CD14-positive monocyte (primary cell): ENCODE measurements around the gene TMEM190. TPM values are rescaled to one million over a fixed set of nuclear protein-coding genes. Genes with fewer than 3 reads are reported as not detected.
"Not testable (repeated sequence)": the region's sequence is repeated elsewhere in the genome, so short reads cannot be mapped to it uniquely, and the experiment has no call there.

ENCODE experiments used
- DNase-seq, 3 donors: peaks; one replicate each; pipeline ENCODE4 v3.0.0-alpha.2; 2011 to 2022
- H2AFZ ChIP-seq: 2 replicates; pipeline ENCODE4 v1.6.0; 2012; ENCODE audit warnings: mild to moderate bottlenecking, low read depth, low read length, inconsistent platforms; ENCODE audit not compliant: insufficient read depth, poor library complexity, severe bottlenecking
- H3K27ac ChIP-seq, 2 donors: 1 replicate in 1 of 2; 2 replicates in 1 of 2; pipeline ENCODE4 v1.5.1; 2012 to 2013; ENCODE audit warnings: low read length in 2 of 2, control low read depth in 1 of 2, inconsistent platforms in 1 of 2, low read depth in 1 of 2, mild to moderate bottlenecking in 1 of 2
- H3K27me3 ChIP-seq, 2 donors: one replicate each; pipeline versions ENCODE4 v1.6.0 to v1.6.1; 2011 to 2013; ENCODE audit warnings: low read length in 2 of 2; ENCODE audit not compliant: control insufficient read depth in 2 of 2, insufficient read depth in 2 of 2
- H3K36me3 ChIP-seq, 2 donors: replicated peaks in 1 of 2; 1 replicate in 1 of 2; 2 replicates in 1 of 2; pipeline versions ENCODE4 v1.5.1 to v1.6.1; 2012 to 2013; ENCODE audit warnings: low read length in 2 of 2, control low read depth in 1 of 2, inconsistent platforms in 1 of 2, mild to moderate bottlenecking in 1 of 2; ENCODE audit not compliant: insufficient read depth in 2 of 2, control insufficient read depth in 1 of 2
- H3K4me1 ChIP-seq, 2 donors: 1 replicate in 1 of 2; 2 replicates in 1 of 2; pipeline versions ENCODE4 v1.5.1 to v1.6.1; 2012 to 2013; ENCODE audit warnings: low read length in 2 of 2, control low read depth in 1 of 2, inconsistent platforms in 1 of 2, mild to moderate bottlenecking in 1 of 2, moderate library complexity in 1 of 2; ENCODE audit not compliant: insufficient read depth in 2 of 2, control insufficient read depth in 1 of 2
- H3K4me2 ChIP-seq: replicated peaks from 2 replicates; pipeline ENCODE3; 2012; ENCODE audit warnings: low read length, moderate library complexity, mild to moderate bottlenecking; ENCODE audit not compliant: poor library complexity, severe bottlenecking; ENCODE audit errors: extremely low read depth
- H3K4me3 ChIP-seq, 3 experiments: fragments of 200-600 bp in 1 of 3; sonication (generic) in 1 of 3; replicated peaks in 1 of 3; 1 replicate in 2 of 3; 2 replicates in 1 of 3; pipeline ENCODE4 v1.5.1; 2011 to 2013; ENCODE audit warnings: low read length in 3 of 3, mild to moderate bottlenecking in 3 of 3, control low read depth in 2 of 3, low read depth in 2 of 3, inconsistent platforms in 1 of 3, moderate library complexity in 1 of 3
- H3K79me2 ChIP-seq: 2 replicates; pipeline ENCODE4 v1.6.0; 2012; ENCODE audit warnings: mild to moderate bottlenecking, control low read depth, inconsistent platforms, low read length, moderate library complexity; ENCODE audit not compliant: insufficient read depth
- H3K9ac ChIP-seq: 2 replicates; pipeline ENCODE4 v1.6.0; 2017; ENCODE audit warnings: low read length, mild to moderate bottlenecking; ENCODE audit not compliant: insufficient read depth, poor library complexity, severe bottlenecking
- H3K9me3 ChIP-seq, 2 donors: replicated peaks in 1 of 2; 1 replicate in 1 of 2; 2 replicates in 1 of 2; pipeline versions ENCODE4 v1.5.1 to v1.6.1; 2012 to 2013; ENCODE audit warnings: low read length in 2 of 2, control low read depth in 1 of 2; ENCODE audit not compliant: control insufficient read depth in 1 of 2, insufficient read depth in 1 of 2
- H4K20me1 ChIP-seq: 2 replicates; pipeline ENCODE4 v1.6.0; 2012; ENCODE audit warnings: mild to moderate bottlenecking, low read length, control low read depth, moderate library complexity; ENCODE audit not compliant: insufficient read depth
- H3K27ac Mint-ChIP-seq, 7 donors: one replicate each; pipeline ENCODE4 v1.8.0; 2020; ENCODE audit warnings: mild to moderate bottlenecking in 7 of 7, mixed read lengths in 7 of 7, moderate library complexity in 6 of 7, inconsistent platforms in 2 of 7
- H3K27me3 Mint-ChIP-seq, 3 donors: one replicate each; pipeline ENCODE4 v1.8.0; 2021 to 2022; ENCODE audit warnings: low read depth in 3 of 3, mild to moderate bottlenecking in 3 of 3, mixed read lengths in 3 of 3, moderate library complexity in 3 of 3, inconsistent platforms in 1 of 3
- H3K36me3 Mint-ChIP-seq, 2 donors: one replicate each; pipeline ENCODE4 v1.8.0; 2020; ENCODE audit warnings: mixed read lengths in 2 of 2, inconsistent platforms in 1 of 2, mild to moderate bottlenecking in 1 of 2
- H3K4me1 Mint-ChIP-seq: one replicate; pipeline ENCODE4 v1.8.0; 2020; ENCODE audit warnings: mild to moderate bottlenecking, mixed read lengths
- H3K4me3 Mint-ChIP-seq, 2 donors: one replicate each; pipeline ENCODE4 v1.8.0; 2020; ENCODE audit warnings: mild to moderate bottlenecking in 2 of 2, mixed read lengths in 2 of 2, moderate library complexity in 1 of 2
- H3K9me3 Mint-ChIP-seq, 7 donors: one replicate each; pipeline ENCODE4 v1.8.0; 2020 to 2022; ENCODE audit warnings: mixed read lengths in 7 of 7, mild to moderate bottlenecking in 6 of 7, moderate library complexity in 6 of 7, inconsistent platforms in 2 of 7
- WGBS: methylation state at CpG from one replicate; pipeline ENCODE4 v1.1.5; 2013; ENCODE audit warnings: missing lambda C conversion rate; ENCODE audit not compliant: insufficient coverage; 5-methylcytosine and 5-hydroxymethylcytosine counted together
- intact Hi-C, 2 donors: fragments of 100-400 bp; cut with micrococcal nuclease; formaldehyde crosslinking; loops; one replicate each; pipeline versions ENCODE4 v1.15.0 to v1.15.1; 2023
- polyA plus RNA-seq, 3 donors: library from polyadenylated mRNA; depleted of rRNA in 1 of 3; unstranded in 2 of 3; stranded (reverse) in 1 of 3; fragments of 300-500 nt in 2 of 3; fragments of >200 nt in 1 of 3; fragmentation: Illumina TruSeq in 2 of 3; gene quantifications; 1 replicate in 2 of 3; 2 replicates in 1 of 3; pipeline ENCODE4 v1.2.3, GENCODE V29; 2012 to 2021
- TF ChIP-seq, protein P1 (sequence below): fragments of 200-600 bp; IDR thresholded peaks from one replicate; pipeline ENCODE4 v1.8.0; 2022; ENCODE audit warnings: antibody characterized with exemption, mild to moderate bottlenecking

Gene TMEM190
- polyA plus RNA-seq, 3 donors, result not detected

- TF ChIP-seq, protein P1, sequence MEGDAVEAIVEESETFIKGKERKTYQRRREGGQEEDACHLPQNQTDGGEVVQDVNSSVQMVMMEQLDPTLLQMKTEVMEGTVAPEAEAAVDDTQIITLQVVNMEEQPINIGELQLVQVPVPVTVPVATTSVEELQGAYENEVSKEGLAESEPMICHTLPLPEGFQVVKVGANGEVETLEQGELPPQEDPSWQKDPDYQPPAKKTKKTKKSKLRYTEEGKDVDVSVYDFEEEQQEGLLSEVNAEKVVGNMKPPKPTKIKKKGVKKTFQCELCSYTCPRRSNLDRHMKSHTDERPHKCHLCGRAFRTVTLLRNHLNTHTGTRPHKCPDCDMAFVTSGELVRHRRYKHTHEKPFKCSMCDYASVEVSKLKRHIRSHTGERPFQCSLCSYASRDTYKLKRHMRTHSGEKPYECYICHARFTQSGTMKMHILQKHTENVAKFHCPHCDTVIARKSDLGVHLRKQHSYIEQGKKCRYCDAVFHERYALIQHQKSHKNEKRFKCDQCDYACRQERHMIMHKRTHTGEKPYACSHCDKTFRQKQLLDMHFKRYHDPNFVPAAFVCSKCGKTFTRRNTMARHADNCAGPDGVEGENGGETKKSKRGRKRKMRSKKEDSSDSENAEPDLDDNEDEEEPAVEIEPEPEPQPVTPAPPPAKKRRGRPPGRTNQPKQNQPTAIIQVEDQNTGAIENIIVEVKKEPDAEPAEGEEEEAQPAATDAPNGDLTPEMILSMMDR, result no peak
- H3K27ac Mint-ChIP-seq, result peak overlapping the region; percentile 96 to 98 (median 97)
- WGBS, result 0% methylated on average over 70 of the region's 72 CpGs
- peaks cover 9 to 19% of the 10 kb centered on the region in 2 donors for H3K36me3 ChIP-seq
- H4K20me1 ChIP-seq, result peaks cover 18% of the 10 kb centered on the region
- peaks cover 22 to 31% of the 10 kb centered on the region in 2 donors for H3K4me1 ChIP-seq
- intact Hi-C loops, result loop anchor here (1.0 to 10.0 kb wide), 4 partner anchors 21 to 197 kb away; partner anchors contain the start of genes ISOC2 (in 1 of the 2), ZNF524 (in 1 of the 2) and ZNF865 (in 1 of the 2)
- H3K4me2 ChIP-seq, result peak overlapping the region; percentile 81
- H2AFZ ChIP-seq, result peak overlapping the region; percentile 85
- no peaks in the 10 kb centered on the region for H3K27me3 ChIP-seq
- peaks cover 3 to 6% (median 4%) of the 10 kb centered on the region in 3 donors for H3K27me3 Mint-ChIP-seq
- H3K27ac ChIP-seq, result peak overlapping the region; percentile 95 to 96
- peaks cover 45% of the 10 kb centered on the region for H3K79me2 ChIP-seq
- H3K9me3 Mint-ChIP-seq, result peaks cover 0 to 12% (median 2%) of the 10 kb centered on the region in 7 donors
- peak overlapping the region; percentile 84 to 91 for H3K4me3 Mint-ChIP-seq
- peak overlapping the region; percentile 90 for H3K9ac ChIP-seq
- no peaks in the 10 kb centered on the region for H3K9me3 ChIP-seq
- peak overlapping the region; percentile 32 to 86 (median 37) for H3K4me3 ChIP-seq
- H3K36me3 Mint-ChIP-seq, result peaks cover 23 to 34% of the 10 kb centered on the region in 2 donors
- peaks cover 26% of the 10 kb centered on the region for H3K4me1 Mint-ChIP-seq
- peak; percentile 99 to 100 (median 100) for DNase-seq
Measured at GRCh38 chr19:55407800-55408532, 31.3 kb downstream of the TMEM190 start.

GRCh38 chr19:55408533-55408872 lies 31.9 kb downstream of the TMEM190 start:
- H3K27me3 Mint-ChIP-seq, result peaks cover 3 to 6% (median 4%) of the 10 kb centered on the region in 3 donors

GRCh38 chr19:55409179-55409578 lies 32.6 kb downstream of the TMEM190 start:
- H2AFZ ChIP-seq, H3K9ac ChIP-seq, DNase-seq, H3K27ac ChIP-seq, H3K4me3 ChIP-seq, H3K9me3 ChIP-seq, H3K36me3 ChIP-seq, H3K4me2 ChIP-seq, H3K27me3 ChIP-seq, H3K27me3 Mint-ChIP-seq: not testable (repeated sequence)
- Mint-ChIP-seq H3K4me1 (peaks cover 22% of the 10 kb centered on the region), H3K4me3 (peak overlapping the region in 1 of 2 donors; percentile 84), H3K27ac (peak overlapping the region in 5 of 7 donors; percentile 10 to 98 (median 96)), H3K9me3 (peaks cover 0 to 12% (median 2%) of the 10 kb centered on the region in 7 donors), H3K36me3 (peaks cover 15 to 23% of the 10 kb centered on the region in 2 donors)
- Histone ChIP-seq H4K20me1 (peaks cover 13% of the 10 kb centered on the region), H3K4me1 (peaks cover 22 to 31% of the 10 kb centered on the region in 2 donors), H3K79me2 (peaks cover 34% of the 10 kb centered on the region)
- intact Hi-C loops, result loop anchor here in 1 of 2 donors (2.0 to 10.0 kb wide), 2 partner anchors 52 to 196 kb away; partner anchors contain the start of genes ISOC2, ZNF524 and ZNF865
- WGBS, result 100% methylated on average over 3 of the region's 8 CpGs

More at GRCh38 chr19:55408533-55408872, 31.9 kb downstream of the TMEM190 start:
- Mint-ChIP-seq H3K4me1 (peaks cover 22% of the 10 kb centered on the region), H3K9me3 (peaks cover 0 to 12% (median 2%) of the 10 kb centered on the region in 7 donors), H3K36me3 (peaks cover 19 to 29% of the 10 kb centered on the region in 2 donors), H3K27ac (peak overlapping the region; percentile 96 to 98 (median 97)), H3K4me3 (peak overlapping the region; percentile 84 to 91)
- no peaks in the 10 kb centered on the region for H3K27me3 ChIP-seq
- peak overlapping the region; percentile 75 for H3K4me2 ChIP-seq
- H3K9me3 ChIP-seq, result no peaks in the 10 kb centered on the region
- peaks cover 40% of the 10 kb centered on the region for H3K79me2 ChIP-seq
- intact Hi-C loops, result loop anchor here in 1 of 2 donors (2.0 to 10.0 kb wide), 2 partner anchors 52 to 196 kb away; partner anchors contain the start of genes ISOC2, ZNF524 and ZNF865
- H3K4me1 ChIP-seq, result peaks cover 22 to 31% of the 10 kb centered on the region in 2 donors
- H4K20me1 ChIP-seq, result peaks cover 14% of the 10 kb centered on the region
- H3K9ac ChIP-seq, result peak overlapping the region; percentile 90
- WGBS, result 69% methylated on average over 7 of the region's 9 CpGs
- H3K36me3 ChIP-seq, result peaks cover 5 to 13% of the 10 kb centered on the region in 2 donors
- TF ChIP-seq, protein P1, result no peak
- peak overlapping the region; percentile 95 to 96 for H3K27ac ChIP-seq
- peak overlapping the region; percentile 85 for H2AFZ ChIP-seq
- DNase-seq, result no peak
- peak overlapping the region; percentile 32 to 70 (median 37) for H3K4me3 ChIP-seq
